ENCODE measurements around the gene CLPTM1L.
"Not testable (repeated sequence)": the region's sequence is repeated elsewhere in the genome, so short reads cannot be mapped to it uniquely, and the experiment has no call there.

The CLPTM1L gene

DNA sequence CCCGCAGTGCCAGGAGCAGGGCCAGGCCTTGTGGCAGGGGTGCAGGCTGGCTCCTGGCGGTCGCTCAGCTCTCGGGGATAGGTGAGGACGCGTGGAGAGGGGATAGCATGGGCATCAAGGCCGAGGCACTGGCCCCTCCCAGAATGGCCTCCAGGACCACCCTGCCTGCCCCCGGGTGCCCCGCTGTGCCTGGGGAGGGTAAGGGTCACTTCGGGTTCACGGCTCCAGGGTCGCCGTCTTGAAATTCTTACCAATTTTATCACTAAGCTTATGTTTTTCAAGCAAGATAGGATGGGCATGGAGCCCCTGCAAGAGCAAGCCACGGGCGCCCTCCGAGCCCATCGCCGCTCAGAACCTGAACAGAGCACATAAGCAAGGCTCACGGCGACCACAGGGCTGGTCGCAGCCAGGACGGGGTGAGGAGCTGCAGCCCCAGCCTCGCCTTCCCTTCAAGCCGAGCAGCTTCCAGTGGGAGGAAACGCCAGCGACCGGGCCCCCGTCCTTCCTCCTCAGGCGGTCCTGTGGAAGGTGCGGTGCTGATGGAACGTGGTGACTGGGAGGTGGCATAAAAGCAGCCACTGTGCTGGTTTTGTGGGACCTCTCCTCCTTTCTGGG lies 14.2 kb upstream of the CLPTM1L start:
- no peak for DNase-seq

DNA sequence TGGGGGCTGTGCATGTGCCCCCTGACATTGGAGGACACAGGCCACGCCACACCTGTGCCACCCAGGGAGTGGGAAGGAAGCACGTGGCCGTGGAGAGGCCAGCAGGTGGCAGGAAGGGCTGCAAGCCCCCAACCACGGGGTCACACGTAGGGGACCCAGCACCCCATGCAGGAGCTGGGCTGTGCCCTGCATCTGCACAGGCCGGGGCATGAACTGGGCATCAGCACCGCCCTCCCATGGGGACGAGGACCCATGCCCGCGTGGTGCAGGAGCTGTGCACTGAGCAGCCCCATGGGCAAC lies 13.8 kb upstream of the CLPTM1L start:
- no peak for DNase-seq

DNA sequence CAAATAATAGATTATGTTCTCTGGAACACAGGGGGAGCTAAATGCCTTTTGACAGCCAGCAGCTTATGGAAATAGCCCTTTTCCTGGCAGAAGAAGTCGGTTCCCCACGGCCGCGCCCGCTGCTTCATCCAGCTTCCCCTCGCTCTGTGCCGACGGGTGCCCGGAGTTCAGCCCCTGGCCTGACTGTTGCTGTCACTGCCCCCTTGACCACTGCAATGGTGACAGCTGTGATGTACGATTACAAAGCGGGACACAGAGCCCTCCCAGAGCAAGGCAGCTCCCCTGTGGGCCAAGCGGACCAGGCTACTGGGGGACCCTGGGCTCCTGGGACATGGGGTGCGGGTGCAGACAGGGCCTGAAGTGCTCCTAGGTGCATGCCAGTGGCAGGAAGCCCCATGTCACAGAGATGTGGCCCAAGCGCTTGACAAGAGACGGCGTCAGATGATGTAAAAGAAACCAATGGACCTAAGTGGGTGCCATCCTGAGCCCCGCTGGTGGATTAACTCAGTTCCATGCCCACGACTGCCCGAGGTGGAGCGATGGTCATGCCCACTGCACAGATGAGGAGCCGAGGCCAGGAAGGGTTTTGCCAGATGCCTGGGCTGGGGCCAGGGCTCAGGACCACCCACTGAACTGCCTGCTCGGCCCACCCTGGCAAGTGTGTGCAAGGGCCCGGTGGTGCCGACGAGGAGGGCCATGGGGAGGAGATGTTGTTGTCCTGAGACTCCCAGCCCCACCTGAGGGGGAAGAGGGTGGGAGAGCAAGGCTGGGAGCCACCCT lies 13.2 kb upstream of the CLPTM1L start:
- no peak for DNase-seq

DNA sequence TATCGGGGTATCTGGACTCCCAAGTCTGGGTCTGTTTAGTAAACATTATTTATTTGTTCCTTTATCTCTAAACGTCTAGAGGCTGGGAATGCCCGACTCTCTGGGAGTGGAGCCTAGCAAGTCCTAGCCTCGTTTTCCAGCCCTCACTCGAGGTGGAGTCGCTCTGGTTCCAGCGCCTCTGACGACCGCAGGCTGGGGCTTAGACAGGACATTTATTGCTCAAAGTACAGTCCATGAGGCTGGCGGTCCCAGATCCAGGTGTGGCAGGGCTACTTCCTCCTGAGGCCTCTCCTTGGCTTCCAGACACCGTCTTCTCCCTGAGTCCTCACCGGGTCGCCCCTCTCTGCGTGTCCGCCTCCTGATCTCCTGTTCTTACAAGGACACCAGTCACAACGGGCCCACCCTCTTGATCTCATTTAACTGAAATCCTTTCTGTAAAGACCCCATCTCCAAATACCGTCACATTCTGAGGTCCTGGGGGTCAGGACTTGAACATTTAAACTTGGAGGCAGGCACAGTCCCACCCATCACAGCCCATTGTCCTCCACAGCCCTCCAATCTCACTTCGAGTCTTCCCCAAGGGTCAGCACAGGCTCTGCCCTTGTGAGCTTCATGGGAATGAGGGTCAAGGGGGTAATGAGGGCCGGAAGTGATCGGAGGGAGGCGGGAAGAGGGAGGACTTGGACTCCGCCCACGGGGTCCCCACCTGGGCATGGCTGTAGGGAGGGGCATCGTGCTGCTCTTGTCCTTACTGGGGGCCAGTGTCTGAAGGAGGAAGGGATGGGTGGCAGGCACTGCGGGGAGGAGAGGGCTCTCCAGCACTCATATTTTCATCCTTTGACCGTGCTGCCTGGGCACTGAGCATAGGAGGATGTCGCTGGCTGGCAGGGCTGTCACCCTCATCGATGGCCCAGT lies 12.2 kb upstream of the CLPTM1L start:
- no peak for DNase-seq

GRCh38 chr5:1354576-1354975 lies 9.7 kb upstream of the CLPTM1L start:
- no peak for DNase-seq

DNA sequence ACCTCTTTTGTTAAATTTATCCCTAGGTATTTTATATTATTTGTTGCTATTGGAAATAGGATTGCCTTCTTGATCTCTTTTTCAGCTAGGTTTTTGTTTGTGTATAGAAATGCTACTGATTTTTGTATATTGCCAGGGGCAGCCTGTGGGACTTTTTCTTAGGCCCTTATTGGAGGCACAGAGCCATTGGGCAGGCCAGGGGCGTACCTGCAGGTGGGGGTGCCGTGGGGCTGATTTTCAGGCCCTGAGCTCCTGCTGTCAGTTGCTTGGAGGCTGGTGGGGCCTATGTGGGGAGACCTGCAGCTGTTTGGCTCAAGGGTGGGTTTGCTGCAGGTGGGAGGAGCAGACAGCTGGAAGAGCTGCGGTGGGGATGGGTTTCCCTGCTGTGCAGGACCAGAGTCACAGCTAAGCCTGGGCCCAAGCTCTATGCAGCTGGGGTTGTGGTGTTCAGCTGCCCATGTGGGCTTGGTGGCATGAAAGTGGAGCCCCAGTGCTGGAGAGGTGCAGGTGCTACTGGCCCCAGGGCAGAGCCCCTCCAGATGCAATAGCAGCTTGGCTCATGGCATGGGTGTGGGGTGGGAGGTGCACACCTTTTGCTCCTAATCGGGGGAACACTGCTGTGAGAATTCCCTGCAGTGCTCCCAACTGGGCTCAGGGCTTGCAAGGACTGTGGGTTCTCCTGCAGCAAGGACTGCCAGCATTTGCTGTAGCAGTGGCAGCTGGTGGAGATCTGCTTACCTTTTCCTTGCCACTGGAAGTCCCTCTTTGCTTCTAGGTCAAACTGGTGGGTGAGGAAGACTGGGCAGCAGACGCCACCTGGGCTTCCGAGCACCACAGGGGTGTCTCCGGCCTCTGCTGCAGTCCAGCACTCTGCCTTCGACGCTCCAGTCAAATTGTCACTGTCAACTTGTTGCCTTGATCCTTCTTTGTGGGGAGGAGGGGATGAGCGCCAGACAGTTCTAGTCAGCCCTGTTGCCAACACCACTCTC lies 7.6 kb upstream of the CLPTM1L start:
- no peak for DNase-seq

DNA sequence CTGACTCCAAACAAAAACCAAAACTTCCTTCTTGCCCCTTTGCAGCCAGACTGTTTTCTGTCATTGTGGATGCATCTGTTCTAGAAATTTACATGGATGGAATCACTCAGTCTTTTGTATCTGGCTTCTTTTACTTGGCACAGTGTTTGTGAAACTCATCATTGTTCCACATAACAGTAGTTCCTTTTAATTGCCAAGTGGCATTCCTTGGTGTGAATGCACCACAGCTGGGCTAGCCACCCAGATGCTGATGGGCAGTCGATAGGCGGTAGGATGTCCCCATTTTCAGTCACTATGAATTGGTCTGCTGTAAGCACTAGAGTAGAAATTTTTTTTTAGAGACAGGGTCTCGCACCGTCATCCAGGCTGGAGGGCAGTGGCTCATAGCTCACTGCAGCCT lies 6.3 kb upstream of the CLPTM1L start:
- DNase-seq = no peak

DNA sequence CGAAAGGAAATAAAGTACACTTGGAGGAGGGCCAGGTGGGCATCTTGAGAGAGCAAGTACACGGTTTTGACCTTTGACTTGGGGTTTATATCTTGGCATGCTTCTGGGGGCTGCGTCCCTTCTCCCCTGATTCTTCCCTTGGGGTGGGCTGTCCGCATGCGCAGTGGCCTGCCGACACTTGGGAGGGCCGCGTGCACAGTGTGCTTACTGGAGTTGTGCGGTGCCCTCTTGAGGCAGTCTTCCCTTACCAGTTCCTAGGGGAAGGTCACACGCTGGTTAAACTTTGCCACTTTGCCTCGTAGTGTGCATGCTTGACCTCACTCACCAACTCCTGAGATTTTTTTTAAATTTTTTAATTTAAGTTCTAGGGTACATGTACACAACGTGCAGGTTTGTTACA lies 4.3 kb upstream of the CLPTM1L start:
- DNase-seq = no peak

DNA sequence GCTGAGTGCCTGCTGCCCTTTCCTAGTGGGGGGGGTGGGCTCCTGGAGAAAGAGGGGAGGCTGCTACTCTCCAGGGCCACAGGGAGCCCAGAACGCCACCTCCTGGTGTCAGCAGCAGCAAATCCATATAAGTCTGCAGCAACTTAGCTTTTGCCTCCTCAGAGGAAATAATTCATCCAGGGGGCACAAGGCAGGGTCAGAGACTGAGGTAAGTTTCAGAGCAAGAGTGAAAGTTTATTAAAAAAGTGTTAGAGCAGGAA lies 4.0 kb upstream of the CLPTM1L start:
- DNase-seq = no peak

DNA sequence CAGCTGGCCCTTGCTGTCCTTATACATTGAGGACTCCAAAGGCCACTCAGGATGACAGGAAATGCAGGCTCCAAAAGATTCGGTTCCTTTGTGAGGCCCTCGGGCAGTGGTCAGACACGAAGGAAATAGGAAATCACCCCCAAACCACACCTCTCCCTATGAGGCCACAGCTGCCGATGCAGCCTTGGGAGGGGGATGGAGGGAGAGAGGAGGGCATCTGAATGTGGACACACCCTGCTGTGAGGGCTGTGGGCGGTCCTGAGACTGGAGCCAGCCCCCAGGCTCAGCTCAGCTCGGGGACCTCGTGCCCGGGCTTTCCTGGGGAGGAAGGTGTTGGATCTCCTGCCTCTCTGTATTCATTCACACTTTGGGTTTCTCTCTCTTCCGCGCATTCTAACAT lies 2.7 kb upstream of the CLPTM1L start:
- no peak for DNase-seq

- DNase-seq = no peak
Observed at GRCh38 chr5:1346627-1347440, 1.9 kb upstream of the CLPTM1L start.

GRCh38 chr5:1345876-1346626 lies 1.2 kb upstream of the CLPTM1L start:
- no peak for DNase-seq

GRCh38 chr5:1343931-1344901 lies 683 bp downstream of the CLPTM1L start:
- no peak for DNase-seq

DNA sequence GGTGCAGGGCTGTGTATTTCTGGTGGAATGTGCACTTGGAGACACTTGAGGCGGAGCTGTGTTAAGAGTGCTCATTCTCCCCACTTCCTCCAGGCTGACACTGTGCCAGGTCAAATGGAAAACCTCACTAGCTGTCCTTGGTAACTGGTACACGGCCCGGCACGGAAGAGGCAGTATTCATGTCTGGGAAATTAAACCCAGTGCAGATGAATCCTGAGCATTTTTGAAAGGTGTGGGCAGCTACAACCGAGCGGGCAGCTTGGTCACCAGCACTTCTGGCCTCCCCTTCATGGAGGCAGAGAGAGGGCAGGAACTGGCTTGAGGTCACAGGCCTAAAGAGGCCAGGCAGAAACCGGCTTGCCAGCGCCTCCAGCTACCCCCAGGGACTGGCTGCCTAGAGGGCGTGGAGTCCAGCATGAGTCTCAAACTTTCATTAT lies 1.6 kb downstream of the CLPTM1L start:
- DNase-seq = no peak

- not testable (repeated sequence) for DNase-seq
Observed at GRCh38 chr5:1342711-1343110, 2.2 kb downstream of the CLPTM1L start.

GRCh38 chr5:1342268-1342667 lies 2.6 kb downstream of the CLPTM1L start:
- DNase-seq = no peak

DNA sequence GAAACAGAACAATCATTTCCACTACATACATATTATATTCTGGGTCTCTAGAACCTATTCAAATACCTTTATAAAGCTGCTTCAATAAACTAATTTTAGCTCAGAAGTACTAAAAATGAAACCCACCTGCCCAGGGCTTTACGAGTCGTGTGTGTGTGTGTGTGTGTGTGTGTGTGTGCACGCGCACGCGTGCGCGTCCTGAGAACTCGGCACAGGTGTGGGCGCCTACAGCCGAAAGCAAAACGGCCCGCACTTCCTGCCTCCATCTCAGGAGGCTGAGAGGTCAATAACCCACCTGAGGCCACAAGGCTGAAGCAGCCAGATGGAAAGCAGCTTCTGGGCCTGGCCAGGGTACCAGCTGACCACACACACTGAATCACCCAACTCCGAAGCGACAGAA lies 3.0 kb downstream of the CLPTM1L start:
- no peak for DNase-seq

DNA sequence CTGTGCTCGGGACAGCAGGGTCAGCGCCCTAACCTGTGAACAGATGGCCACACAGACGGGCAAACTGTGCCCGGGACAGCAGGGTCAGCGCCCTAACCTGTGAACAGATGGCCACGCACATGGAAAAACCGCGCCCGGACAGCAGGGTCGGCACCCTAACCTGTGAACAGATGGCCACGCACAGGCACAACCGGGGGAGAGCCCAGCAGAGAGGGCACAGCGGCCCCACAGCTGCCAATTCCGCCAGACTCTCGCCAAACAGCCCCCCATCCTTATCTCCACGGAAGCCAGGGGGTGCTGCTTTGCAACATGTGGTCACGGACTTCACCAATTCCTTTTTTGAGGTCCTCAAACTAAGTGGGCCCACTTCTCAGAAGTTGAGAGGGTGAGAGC lies 5.1 kb downstream of the CLPTM1L start:
- not testable (repeated sequence) for DNase-seq

GRCh38 chr5:1339139-1339817 lies 5.6 kb downstream of the CLPTM1L start:
- not testable (repeated sequence) for DNase-seq
